Measurements from ENCODE around the gene PARP2.

- TF ChIP-seq POLR2AphosphoS5 (IDR thresholded peaks at IDR 0.05) (no peak), POLR2A (IDR thresholded peaks at IDR 0.05) (no peak)
Observed at GRCh38 chr14:20383636-20384035, 40.2 kb downstream of the PARP2 start.
